HepG2 (cell line): Measurements from ENCODE around the gene FAM20C. TPM values are rescaled to one million over a fixed set of nuclear protein-coding genes. Genes with fewer than 3 reads are reported as not detected.

Source experiments
- ATF4 ChIP-seq, 2 experiments: fragments of 450-650 bp in 1 of 2; sonication (generic) in 1 of 2; formaldehyde crosslinking; IDR thresholded peaks; 2 replicates each; pipeline versions ENCODE4 v1.5.0 to v1.8.0; 2020 to 2022; ENCODE audit warnings: mild to moderate bottlenecking in 1 of 2, missing genetic modification reagents in 1 of 2
- CTCF ChIP-seq: sonication (generic); formaldehyde crosslinking; IDR thresholded peaks from 2 replicates; pipeline ENCODE4 v1.5.0; 2020; ENCODE audit warnings: mild to moderate bottlenecking, missing genetic modification reagents, moderate library complexity
- HMGXB4 ChIP-seq, 2 experiments: sonication (generic) in 1 of 2; formaldehyde crosslinking in 1 of 2; IDR thresholded peaks; 2 replicates each; pipeline versions ENCODE4 v1.4.0 to v1.6.1; 2018 to 2020; ENCODE audit warnings: missing genetic modification reagents in 2 of 2, borderline replicate concordance in 1 of 2, low read depth in 1 of 2, mild to moderate bottlenecking in 1 of 2, missing biosample characterization in 1 of 2
- KLF9 ChIP-seq: IDR thresholded peaks from 2 replicates; pipeline ENCODE4 v1.6.1; 2016; ENCODE audit warnings: low read depth
- MATR3 ChIP-seq: sonication (generic); formaldehyde crosslinking; IDR thresholded peaks from 2 replicates; pipeline ENCODE4 v1.4.0; 2020; ENCODE audit warnings: missing genetic modification reagents
- MLLT10 ChIP-seq: sonication (generic); formaldehyde crosslinking; IDR thresholded peaks from 2 replicates; pipeline ENCODE4 v1.4.0; 2020; ENCODE audit warnings: missing genetic modification reagents
- MTF2 ChIP-seq: sonication (generic); formaldehyde crosslinking; IDR thresholded peaks from 2 replicates; pipeline ENCODE4 v1.5.0; 2020; ENCODE audit warnings: missing genetic modification reagents, borderline replicate concordance
- NR2C2 ChIP-seq: sonication (generic); formaldehyde crosslinking; IDR thresholded peaks from 2 replicates; pipeline ENCODE4 v1.4.0; 2020; ENCODE audit warnings: missing genetic modification reagents, mild to moderate bottlenecking, moderate library complexity, borderline replicate concordance
- ZNF224 ChIP-seq: sonication (generic); formaldehyde crosslinking; IDR thresholded peaks from 2 replicates; pipeline ENCODE4 v1.5.0; 2020; ENCODE audit warnings: mild to moderate bottlenecking, missing genetic modification reagents
- ZNF253 ChIP-seq: sonication (generic); formaldehyde crosslinking; IDR thresholded peaks from 2 replicates; pipeline ENCODE4 v1.8.0; 2022; ENCODE audit warnings: mild to moderate bottlenecking, missing genetic modification reagents, borderline replicate concordance
- ZNF281 ChIP-seq: sonication (generic); formaldehyde crosslinking; IDR thresholded peaks from 2 replicates; pipeline ENCODE4 v1.4.0; 2020; ENCODE audit warnings: missing genetic modification reagents, borderline replicate concordance
- ZNF282 ChIP-seq: fragments of 450-650 bp; IDR thresholded peaks from 2 replicates; pipeline ENCODE4 v1.6.1; 2018; ENCODE audit not compliant: partially characterized antibody
- ZNF432 ChIP-seq: sonication (generic); formaldehyde crosslinking; IDR thresholded peaks from 2 replicates; pipeline ENCODE4 v1.5.0; 2020; ENCODE audit warnings: missing genetic modification reagents, mild to moderate bottlenecking, borderline replicate concordance
- ZNF496 ChIP-seq: sonication (generic); formaldehyde crosslinking; IDR thresholded peaks from 2 replicates; pipeline ENCODE4 v1.8.1; 2023; ENCODE audit warnings: mild to moderate bottlenecking, moderate library complexity, missing genetic modification reagents; ENCODE audit not compliant: insufficient replicate concordance
- ZNF598 ChIP-seq: sonication (generic); formaldehyde crosslinking; IDR thresholded peaks from 2 replicates; pipeline ENCODE4 v1.5.1; 2020; ENCODE audit warnings: mild to moderate bottlenecking, missing genetic modification reagents, borderline replicate concordance
- ZNF687 ChIP-seq: sonication (generic); formaldehyde crosslinking; IDR thresholded peaks from 2 replicates; pipeline ENCODE4 v1.5.1; 2020; ENCODE audit warnings: mild to moderate bottlenecking, missing genetic modification reagents, moderate library complexity
- polyA plus RNA-seq, 8 experiments: library from polyadenylated mRNA; depleted of rRNA in 3 of 8; stranded (reverse) in 7 of 8; unstranded in 1 of 8; fragments of >200 nt; fragmentation: Illumina TruSeq in 4 of 8; extraction: Trizol in 4 of 8; gene quantifications; 2 replicates each; pipeline versions ENCODE4 v1.2.1 to v1.2.3, GENCODE V29; 2011 to 2016; ENCODE audit warnings: low read depth in 4 of 8, missing spikeins in 1 of 8, mixed read lengths in 1 of 8; ENCODE audit not compliant: insufficient read depth in 1 of 8
- total RNA-seq, 5 experiments: library from RNA; depleted of rRNA; stranded (reverse); fragments of >200 nt; fragmentation: Illumina TruSeq; extraction: Trizol; gene quantifications; 2 replicates each; pipeline ENCODE4 v1.2.3, GENCODE V29; 2016; ENCODE audit warnings: low read depth in 1 of 5

FAM20C gene
- total and polyA plus RNA-seq, 2 of the 13 experiments (the other 11 are each of a cell fraction or from before 2014, with no cell fraction given) = 11.9 to 19.9 TPM

- TF ChIP-seq MATR3 (CRISPR knock-in tag) (no peak), ZNF432 (no peak), ZNF496 (no peak), ZNF253 (no peak), ZNF687 (CRISPR knock-in tag) (no peak; the same call in 1 of the 2 replicates), ZNF598 (0 out of 2 replicates have a peak, but pooled peaks have one; percentile 13), MLLT10 (CRISPR knock-in tag) (no peak), ZNF281 (CRISPR knock-in tag) (peak; percentile 53; the same call in 1 of the 2 replicates), CTCF (0 out of 2 replicates have a peak, but pooled peaks have one; percentile 3), NR2C2 (0 out of 2 replicates have a peak, but pooled peaks have one; percentile 23), ZNF224 (CRISPR knock-in tag) (no peak), HMGXB4 (CRISPR knock-in tag; IDR thresholded peaks at IDR 0.05; ENCODE audit: borderline replicate concordance in 1 of 2, low read depth in 1 of 2) (0 out of 4 replicates have a peak, but pooled peaks of 1 of the 2 experiments have one; percentile 7), MTF2 (CRISPR knock-in tag) (peak; percentile 61; the same call in 1 of the 2 replicates), ZNF282 (no peak), ATF4 (CRISPR knock-in tag; IDR thresholded peaks at IDR 0.05) (no peak), KLF9 (no peak)
These were observed 26.7 kb downstream of the FAM20C start (continued) for GRCh38 chr7:218896-219580.
